ENCODE data around the gene GRK4. TPM values are rescaled to one million over a fixed set of nuclear protein-coding genes. Genes with fewer than 3 reads are reported as not detected.

Gene GRK4
- total and polyA plus RNA-seq, 2 of the 8 experiments (the other 6 are each of a cell fraction or from before 2014, with no cell fraction given), result 0.77 to 1.8 TPM

- Histone ChIP-seq H3K56ac (replicated peaks; ENCODE audit: insufficient read length, low read depth, low read length) (no peak overlapping the region), H3K23ac (ENCODE audit: insufficient read length) (no peak overlapping the region), H3K27me3 (replicated peaks in 1 of 4; ENCODE audit: control insufficient read depth in 3 of 4, extremely low read depth in 1 of 4, insufficient read depth in 3 of 4, low read length in 3 of 4) (no peaks in the 10 kb centered on the region), H4K91ac (replicated peaks; ENCODE audit: insufficient read length, low read length) (no peak overlapping the region), H3K79me2 (ENCODE audit: control insufficient read depth in 1 of 2, insufficient read depth in 2 of 2, low read length in 2 of 2) (peaks cover 0 to 19% of the 10 kb centered on the region in 2 experiments; a peak in 2 of 4 replicates), H3K79me1 (ENCODE audit: low read depth, low read length) (peaks cover 10% of the 10 kb centered on the region), H3K9ac (replicated peaks in 1 of 4; ENCODE audit: extremely low read depth in 1 of 4, low read depth in 3 of 4, low read length in 3 of 4) (no peak overlapping the region), H2AFZ (ENCODE audit: low read length) (no peak overlapping the region), H2BK12ac (ENCODE audit: low read depth, low read length) (no peak overlapping the region), H2BK20ac (ENCODE audit: low read length) (no peak overlapping the region), H3K36me3 (ENCODE audit: control insufficient read depth in 2 of 4, insufficient read depth in 4 of 4, low read length in 3 of 4) (peaks cover 32 to 51% (median 44%) of the 10 kb centered on the region in 4 experiments), H2BK15ac (ENCODE audit: low read length) (no peak overlapping the region), H3K23me2 (ENCODE audit: low read depth, low read length) (peaks cover 15% of the 10 kb centered on the region), H3K9me3 (ENCODE audit: insufficient read depth in 2 of 2, low read depth in 1 of 2, low read length in 1 of 2) (no peaks in the 10 kb centered on the region; a peak in 1 of 4 replicates), H4K5ac (ENCODE audit: insufficient read length, low read depth, low read length) (no peak overlapping the region), H3K4me3 (ENCODE audit: extremely low read depth in 1 of 4, insufficient read depth in 2 of 4, low read depth in 3 of 4, low read length in 4 of 4) (no peak overlapping the region), H4K8ac (ENCODE audit: extremely low read depth, insufficient read depth, low read length) (no peak overlapping the region), H2AK5ac (ENCODE audit: low read depth, low read length) (no peak overlapping the region), H3K4me1 (replicated peaks in 1 of 4; ENCODE audit: control insufficient read depth in 3 of 4, insufficient read depth in 4 of 4, low read length in 3 of 4) (peaks cover 0 to 14% (median 6%) of the 10 kb centered on the region in 4 experiments; a peak in 6 of 7 replicates), H3K4ac (replicated peaks; ENCODE audit: insufficient read length, low read depth, low read length) (no peak overlapping the region), H3K18ac (ENCODE audit: extremely low read depth, low read length) (no peak overlapping the region), H4K20me1 (replicated peaks in 1 of 2; ENCODE audit: control insufficient read depth in 1 of 2, insufficient read depth in 2 of 2, low read length in 2 of 2) (peaks cover 15 to 30% of the 10 kb centered on the region in 2 experiments), H3K27ac (ENCODE audit: low read depth, low read length) (no peak overlapping the region), H2BK120ac (replicated peaks; ENCODE audit: low read depth, low read length) (no peak overlapping the region), H3K14ac (ENCODE audit: insufficient read length) (no peak overlapping the region), H3K4me2 (ENCODE audit: insufficient read depth in 1 of 2, low read depth in 2 of 2, low read length in 2 of 2) (no peak overlapping the region), H2BK5ac (ENCODE audit: low read depth, low read length) (no peak overlapping the region)
- POLR2A ChIA-PET (ENCODE audit: partially characterized antibody), result interaction anchor here (0.8 to 6.0 kb wide), 5 partner anchors 9 to 120 kb away, joined by 3 to 45 read pairs (median 9); no protein-coding TSS in a partner anchor
- CTCF ChIA-PET (ENCODE audit: partially characterized antibody), result interaction anchor here (1.6 to 1.7 kb wide), 3 partner anchors 11 to 27 kb away, joined by 4 to 9 read pairs (median 4); no protein-coding TSS in a partner anchor
- no peak for FAIRE-seq
- no peak for DNase-seq (ENCODE audit: low read depth in 1 of 2, low spot score in 2 of 2)
- WGBS, 2 experiments (ENCODE audit: extremely low coverage in 1 of 2, insufficient coverage in 1 of 2, insufficient read length in 1 of 2, insufficient replicate concordance in 2 of 2, low coverage in 1 of 2, low lambda C conversion rate in 2 of 2, missing lambda C conversion rate in 1 of 2), result 96% methylated on average over 12 of the region's 12 CpGs; no CpG with 5 or more reads in 1 of the 2 experiments
- TF ChIP-seq TBP (IDR thresholded peaks at IDR 0.05; ENCODE audit: low read depth, low read length), result no peak
- no peak for TF ChIP-seq TCF12 (IDR thresholded peaks at IDR 0.05; ENCODE audit: low read depth, low read length)
- TF ChIP-seq CHD2 (IDR thresholded peaks at IDR 0.05; ENCODE audit: low read length), result no peak
- no peak for TF ChIP-seq RBBP5 (IDR thresholded peaks at IDR 0.05; ENCODE audit: borderline replicate concordance, low read depth, low read length)
- no peak for TF ChIP-seq RFX5 (IDR thresholded peaks at IDR 0.05; ENCODE audit: borderline replicate concordance, low read depth, low read length)
- TF ChIP-seq EGR1 (IDR thresholded peaks at IDR 0.05; ENCODE audit: borderline replicate concordance, low read depth, low read length), result no peak
- no peak for TF ChIP-seq RXRA (IDR thresholded peaks at IDR 0.05; ENCODE audit: insufficient read depth, low read depth, low read length)
- no peak for TF ChIP-seq TEAD4 (IDR thresholded peaks at IDR 0.05; ENCODE audit: low read depth, low read length)
- TF ChIP-seq E2F6 (IDR thresholded peaks at IDR 0.05), result no peak
- TF ChIP-seq SRF (IDR thresholded peaks at IDR 0.05; ENCODE audit: low read depth, low read length), result no peak
- no peak for TF ChIP-seq BCL11A (IDR thresholded peaks at IDR 0.05; ENCODE audit: low read depth in 2 of 2, low read length in 2 of 2)
- no peak for TF ChIP-seq KDM5A (IDR thresholded peaks at IDR 0.05; ENCODE audit: low read length)
- no peak for TF ChIP-seq BACH1 (IDR thresholded peaks at IDR 0.05; ENCODE audit: low read length)
- no peak for TF ChIP-seq KDM4A (IDR thresholded peaks at IDR 0.05; ENCODE audit: low read depth, low read length, severe bottlenecking)
- no peak for TF ChIP-seq GTF2F1 (IDR thresholded peaks at IDR 0.05; ENCODE audit: borderline replicate concordance, low read depth, low read length)
Measured at GRCh38 chr4:2937986-2938385, 25.4 kb upstream of the GRK4 start.
